HCT116 (cell line): ENCODE results near the gene UBE2E1. TPM values are rescaled to one million over a fixed set of nuclear protein-coding genes. Genes with fewer than 3 reads are reported as not detected.

Experiments used
- ATAC-seq: fragments of 200-7000 bp; cut with Tn5 transposase; 2 replicates; pipeline ENCODE4 v1.9.1; 2020; ENCODE audit warnings: mild to moderate bottlenecking, moderate library complexity
- BruUV-seq: library from RNA; stranded (reverse); fragments of 400-500 nt; replicated peaks from 2 replicates; lab custom pipeline; 2021; lab: Mats Ljungman, UMichigan
- CTCF ChIA-PET: fragments of 300-600 bp; sonication (Branson Sonifier 250); formaldehyde crosslinking; loops from one replicate; lab custom pipeline; 2021; ENCODE audit warnings: antibody characterized with exemption; lab: Charles Lee
- POLR2A ChIA-PET: fragments of 300-600, 350-600 bp; sonication (Branson Sonifier 250); formaldehyde crosslinking; loops from one replicate; lab custom pipeline; 2021; ENCODE audit warnings: antibody characterized with exemption; lab: Charles Lee
- RAD21 ChIA-PET, 2 experiments: fragments of 300-600 bp; sonication (Branson Sonifier 250); formaldehyde crosslinking; loops; one replicate each; lab custom pipeline; 2023; ENCODE audit warnings: low total read pairs in 2 of 2; ENCODE audit not compliant: uncharacterized antibody in 2 of 2, unreplicated experiment in 2 of 2, low non-redundant PET in 1 of 2; lab: Charles Lee
- DNase-seq: peaks from one replicate; pipeline ENCODE4 v3.0.0-alpha.2; 2010; ENCODE audit warnings: low read depth, low spot score
- H2AFZ ChIP-seq: fragments of 200-600 bp; shearing (Covaris generic), sonication (generic); 2 replicates; pipeline ENCODE4 v1.6.1; 2017; ENCODE audit warnings: low read depth, mixed run types, mixed read lengths, antibody characterized with exemption, low read length; ENCODE audit not compliant: poor library complexity, severe bottlenecking
- H3K27ac ChIP-seq: 2 replicates; pipeline ENCODE4 v1.5.1; 2012; ENCODE audit warnings: low read depth, low read length
- H3K27me3 ChIP-seq: fragments of 200-600 bp; sonication (generic); 2 replicates; pipeline ENCODE4 v1.6.1; 2016; ENCODE audit warnings: mixed run types, low read length, mixed read lengths; ENCODE audit not compliant: insufficient read depth
- H3K36me3 ChIP-seq, 2 experiments: fragments of 200-500 bp in 1 of 2; fragments of 200-600 bp in 1 of 2; sonication (Bioruptor generic) in 1 of 2; sonication (generic) in 1 of 2; 2 replicates each; pipeline versions ENCODE4 v1.5.1 to v1.6.1; 2014 to 2016; ENCODE audit warnings: low read length in 2 of 2, inconsistent platforms in 1 of 2, mixed read lengths in 1 of 2, mixed run types in 1 of 2; ENCODE audit not compliant: insufficient read depth in 2 of 2, control insufficient read depth in 1 of 2
- H3K4me1 ChIP-seq, 2 experiments: fragments of 200-600 bp in 1 of 2; sonication (generic) in 1 of 2; 2 replicates each; pipeline versions ENCODE4 v1.5.1 to v1.6.1; 2012 to 2017; ENCODE audit warnings: low read length in 2 of 2, inconsistent platforms in 1 of 2, mild to moderate bottlenecking in 1 of 2, mixed read lengths in 1 of 2, mixed run types in 1 of 2, moderate library complexity in 1 of 2; ENCODE audit not compliant: insufficient read depth in 2 of 2, control insufficient read depth in 1 of 2
- H3K4me2 ChIP-seq: fragments of 200-600 bp; sonication (generic); 2 replicates; pipeline ENCODE4 v1.6.1; 2017; ENCODE audit warnings: mixed run types, low read length, mixed read lengths
- H3K4me3 ChIP-seq, 2 experiments: fragments of 200-600 bp in 1 of 2; sonication (generic) in 1 of 2; replicated peaks in 1 of 2; 2 replicates each; pipeline ENCODE4 v1.5.1; 2011 to 2016; ENCODE audit warnings: low read length in 2 of 2, control low read depth in 1 of 2, low read depth in 1 of 2, mild to moderate bottlenecking in 1 of 2, mixed read lengths in 1 of 2, mixed run types in 1 of 2
- H3K79me2 ChIP-seq: fragments of 200-600 bp; sonication (generic); 2 replicates; pipeline ENCODE4 v1.6.1; 2017; ENCODE audit warnings: mild to moderate bottlenecking, mixed run types, low read length, moderate library complexity, mixed read lengths; ENCODE audit not compliant: insufficient read depth
- H3K9ac ChIP-seq: fragments of 200-600 bp; sonication (generic); 2 replicates; pipeline ENCODE4 v1.6.1; 2016; ENCODE audit warnings: low read length, mixed read lengths
- H3K9me2 ChIP-seq: fragments of 200-600 bp; sonication (generic), shearing (Covaris generic); 2 replicates; pipeline ENCODE4 v1.6.1; 2017; ENCODE audit warnings: mixed run types, mild to moderate bottlenecking, moderate library complexity; ENCODE audit not compliant: insufficient read depth
- H3K9me3 ChIP-seq, 2 experiments: fragments of 200-500 bp in 1 of 2; fragments of 200-600 bp in 1 of 2; sonication (Bioruptor generic) in 1 of 2; sonication (generic) in 1 of 2; 2 replicates each; pipeline ENCODE4 v1.6.1; 2014 to 2017; ENCODE audit warnings: low read length in 2 of 2, mixed read lengths in 2 of 2, inconsistent platforms in 1 of 2, low read depth in 1 of 2, mild to moderate bottlenecking in 1 of 2, mixed run types in 1 of 2, moderate library complexity in 1 of 2; ENCODE audit not compliant: control insufficient read depth in 1 of 2, insufficient read depth in 1 of 2
- H4K20me1 ChIP-seq: fragments of 200-600 bp; sonication (generic), shearing (Covaris generic); 2 replicates; pipeline ENCODE4 v1.6.1; 2017; ENCODE audit warnings: mixed run types, mild to moderate bottlenecking, moderate library complexity; ENCODE audit not compliant: insufficient read depth
- CBX3 ChIP-seq: IDR thresholded peaks from 2 replicates; pipeline ENCODE4 v1.6.1; 2012; ENCODE audit warnings: low read depth
- CEBPB ChIP-seq: IDR thresholded peaks from 2 replicates; pipeline ENCODE4 v1.6.1; 2012; ENCODE audit warnings: low read depth
- ELF1 ChIP-seq: IDR thresholded peaks from 2 replicates; pipeline ENCODE4 v1.6.1; 2012; ENCODE audit warnings: low read depth, borderline replicate concordance
- EZH2phosphoT487 ChIP-seq: fragments of 200-600 bp; IDR thresholded peaks from 2 replicates; pipeline ENCODE4 v1.6.1; 2018; ENCODE audit warnings: antibody characterized with exemption, borderline replicate concordance
- JUND ChIP-seq: IDR thresholded peaks from 2 replicates; pipeline ENCODE4 v1.6.1; 2012
- POLR2AphosphoS5 ChIP-seq: IDR thresholded peaks from 2 replicates; pipeline ENCODE4 v1.6.1; 2011; ENCODE audit warnings: mild to moderate bottlenecking, low read depth, low read length, moderate library complexity
- SIN3A ChIP-seq: IDR thresholded peaks from 2 replicates; pipeline ENCODE4 v1.6.1; 2012; ENCODE audit warnings: low read depth
- SP1 ChIP-seq: IDR thresholded peaks from 2 replicates; pipeline ENCODE4 v1.6.1; 2012; ENCODE audit warnings: low read depth
- SRF ChIP-seq: IDR thresholded peaks from 2 replicates; pipeline ENCODE4 v1.6.1; 2012; ENCODE audit warnings: low read depth
- YY1 ChIP-seq: IDR thresholded peaks from 2 replicates; pipeline ENCODE4 v1.6.1; 2011; ENCODE audit warnings: low read length, low read depth, moderate library complexity, mild to moderate bottlenecking; ENCODE audit not compliant: insufficient replicate concordance; ENCODE audit errors: extremely low read depth
- ZFX ChIP-seq: fragments of 450-650 bp; IDR thresholded peaks from 2 replicates; pipeline ENCODE4 v1.6.1; 2017
- intact Hi-C: fragments of 100-400 bp; cut with micrococcal nuclease; formaldehyde crosslinking; loops from 2 replicates; pipeline ENCODE4 v1.10.0; 2022
- total RNA-seq: library from RNA; stranded (reverse); gene quantifications from one replicate; pipeline ENCODE4 v1.2.1, GENCODE V29; 2021; ENCODE audit not compliant: unreplicated experiment
- TF ChIP-seq, protein P1 (sequence below), 3 experiments: fragments of 200-600 bp in 1 of 3; sonication (generic) in 1 of 3; IDR thresholded peaks in 2 of 3; conservative IDR thresholded peaks in 1 of 3; 2 replicates each; pipeline ENCODE4 v1.5.1; 2012 to 2017; ENCODE audit warnings: low read depth in 2 of 3, low read length in 2 of 3, antibody characterized with exemption in 1 of 3, borderline replicate concordance in 1 of 3, control low read depth in 1 of 3, mild to moderate bottlenecking in 1 of 3, mixed read lengths in 1 of 3, mixed run types in 1 of 3, moderate library complexity in 1 of 3; ENCODE audit not compliant: insufficient read depth in 1 of 3
- TF ChIP-seq, protein P2 (sequence below): IDR thresholded peaks from 2 replicates; pipeline ENCODE4 v1.6.1; 2012; ENCODE audit warnings: low read depth
- TF ChIP-seq, protein P3 (sequence below): IDR thresholded peaks from 2 replicates; pipeline ENCODE4 v1.6.1; 2012

Gene UBE2E1
- total RNA-seq, 1 experiment from 2014 or later: 75.1 TPM

DNA sequence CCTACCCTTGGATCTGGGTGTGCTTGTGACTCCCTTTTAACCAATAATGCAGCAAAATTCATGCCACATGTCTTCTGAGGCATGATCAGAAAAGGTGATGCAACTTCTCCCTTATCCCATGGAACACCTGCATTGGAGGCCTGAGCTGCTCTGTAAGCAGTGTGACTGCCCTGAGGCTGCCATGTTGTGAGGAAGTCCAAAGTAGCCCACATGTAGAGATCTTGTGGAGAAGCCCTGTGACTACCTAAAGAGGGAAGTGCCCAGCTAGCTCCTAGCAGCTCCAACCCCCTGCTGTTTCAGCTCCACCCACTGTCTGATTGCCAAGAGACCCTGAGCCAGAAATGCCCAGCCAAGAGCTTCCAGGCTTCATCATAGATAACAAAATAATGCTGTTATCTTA, 132.9 kb downstream of the UBE2E1 start:
- H3K27ac ChIP-seq: no peak overlapping the region
- H4K20me1 ChIP-seq: no peaks in the 10 kb centered on the region
- H3K9ac ChIP-seq: no peak overlapping the region
- no peak overlapping the region for H3K4me2 ChIP-seq
- POLR2A ChIA-PET: no interaction called here
- H2AFZ ChIP-seq: no peak overlapping the region
- H3K27me3 ChIP-seq: no peaks in the 10 kb centered on the region
- H3K36me3 ChIP-seq: no peaks in the 10 kb centered on the region
- H3K4me3 ChIP-seq: no peak overlapping the region
- RAD21 ChIA-PET: no interaction called here
- no peaks in the 10 kb centered on the region for H3K9me2 ChIP-seq
- ATAC-seq (no peak), DNase-seq (no peak)
- no peaks in the 10 kb centered on the region for H3K79me2 ChIP-seq
- no TSS peak for BruUV-seq
- no peaks in the 10 kb centered on the region for H3K9me3 ChIP-seq
- intact Hi-C loops: no loop called here
- TF ChIP-seq SP1 (no peak), JUND (no peak), ZFX (no peak), CBX3 (no peak), ELF1 (no peak), SIN3A (no peak), EZH2phosphoT487 (no peak), YY1 (no peak), POLR2AphosphoS5 (no peak), SRF (no peak), CEBPB (no peak)
- TF ChIP-seq, protein P1, sequence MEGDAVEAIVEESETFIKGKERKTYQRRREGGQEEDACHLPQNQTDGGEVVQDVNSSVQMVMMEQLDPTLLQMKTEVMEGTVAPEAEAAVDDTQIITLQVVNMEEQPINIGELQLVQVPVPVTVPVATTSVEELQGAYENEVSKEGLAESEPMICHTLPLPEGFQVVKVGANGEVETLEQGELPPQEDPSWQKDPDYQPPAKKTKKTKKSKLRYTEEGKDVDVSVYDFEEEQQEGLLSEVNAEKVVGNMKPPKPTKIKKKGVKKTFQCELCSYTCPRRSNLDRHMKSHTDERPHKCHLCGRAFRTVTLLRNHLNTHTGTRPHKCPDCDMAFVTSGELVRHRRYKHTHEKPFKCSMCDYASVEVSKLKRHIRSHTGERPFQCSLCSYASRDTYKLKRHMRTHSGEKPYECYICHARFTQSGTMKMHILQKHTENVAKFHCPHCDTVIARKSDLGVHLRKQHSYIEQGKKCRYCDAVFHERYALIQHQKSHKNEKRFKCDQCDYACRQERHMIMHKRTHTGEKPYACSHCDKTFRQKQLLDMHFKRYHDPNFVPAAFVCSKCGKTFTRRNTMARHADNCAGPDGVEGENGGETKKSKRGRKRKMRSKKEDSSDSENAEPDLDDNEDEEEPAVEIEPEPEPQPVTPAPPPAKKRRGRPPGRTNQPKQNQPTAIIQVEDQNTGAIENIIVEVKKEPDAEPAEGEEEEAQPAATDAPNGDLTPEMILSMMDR (IDR thresholded peaks at IDR 0.05 in 2 of 3, conservative IDR thresholded peaks at IDR 0.05 in 1 of 3; ENCODE audit: borderline replicate concordance in 1 of 3, insufficient read depth in 1 of 3, low read depth in 2 of 3, low read length in 2 of 3): no peak
- TF ChIP-seq, protein P2, sequence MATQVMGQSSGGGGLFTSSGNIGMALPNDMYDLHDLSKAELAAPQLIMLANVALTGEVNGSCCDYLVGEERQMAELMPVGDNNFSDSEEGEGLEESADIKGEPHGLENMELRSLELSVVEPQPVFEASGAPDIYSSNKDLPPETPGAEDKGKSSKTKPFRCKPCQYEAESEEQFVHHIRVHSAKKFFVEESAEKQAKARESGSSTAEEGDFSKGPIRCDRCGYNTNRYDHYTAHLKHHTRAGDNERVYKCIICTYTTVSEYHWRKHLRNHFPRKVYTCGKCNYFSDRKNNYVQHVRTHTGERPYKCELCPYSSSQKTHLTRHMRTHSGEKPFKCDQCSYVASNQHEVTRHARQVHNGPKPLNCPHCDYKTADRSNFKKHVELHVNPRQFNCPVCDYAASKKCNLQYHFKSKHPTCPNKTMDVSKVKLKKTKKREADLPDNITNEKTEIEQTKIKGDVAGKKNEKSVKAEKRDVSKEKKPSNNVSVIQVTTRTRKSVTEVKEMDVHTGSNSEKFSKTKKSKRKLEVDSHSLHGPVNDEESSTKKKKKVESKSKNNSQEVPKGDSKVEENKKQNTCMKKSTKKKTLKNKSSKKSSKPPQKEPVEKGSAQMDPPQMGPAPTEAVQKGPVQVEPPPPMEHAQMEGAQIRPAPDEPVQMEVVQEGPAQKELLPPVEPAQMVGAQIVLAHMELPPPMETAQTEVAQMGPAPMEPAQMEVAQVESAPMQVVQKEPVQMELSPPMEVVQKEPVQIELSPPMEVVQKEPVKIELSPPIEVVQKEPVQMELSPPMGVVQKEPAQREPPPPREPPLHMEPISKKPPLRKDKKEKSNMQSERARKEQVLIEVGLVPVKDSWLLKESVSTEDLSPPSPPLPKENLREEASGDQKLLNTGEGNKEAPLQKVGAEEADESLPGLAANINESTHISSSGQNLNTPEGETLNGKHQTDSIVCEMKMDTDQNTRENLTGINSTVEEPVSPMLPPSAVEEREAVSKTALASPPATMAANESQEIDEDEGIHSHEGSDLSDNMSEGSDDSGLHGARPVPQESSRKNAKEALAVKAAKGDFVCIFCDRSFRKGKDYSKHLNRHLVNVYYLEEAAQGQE: no peak
- TF ChIP-seq, protein P3, sequence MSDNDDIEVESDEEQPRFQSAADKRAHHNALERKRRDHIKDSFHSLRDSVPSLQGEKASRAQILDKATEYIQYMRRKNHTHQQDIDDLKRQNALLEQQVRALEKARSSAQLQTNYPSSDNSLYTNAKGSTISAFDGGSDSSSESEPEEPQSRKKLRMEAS: no peak
- CTCF ChIA-PET: no interaction called here
- no peaks in the 10 kb centered on the region; a peak in 1 of 4 replicates for H3K4me1 ChIP-seq
